Neural cell (in vitro differentiated cells): ENCODE data around the gene ZMAT2. TPM values are rescaled to one million over a fixed set of nuclear protein-coding genes. Genes with fewer than 3 reads are reported as not detected.
"Not testable (repeated sequence)": the region's sequence is repeated elsewhere in the genome, so short reads cannot be mapped to it uniquely, and the experiment has no call there.

Experiments used
- H2AFZ ChIP-seq: fragments of 200-600, 300-800 bp; sonication (generic), shearing (Covaris generic); 2 replicates; pipeline ENCODE4 v1.6.0; 2014; ENCODE audit warnings: low read depth, mild to moderate bottlenecking, antibody characterized with exemption, low read length, moderate library complexity
- H3F3A ChIP-seq: fragments of 200-600 bp; shearing (Covaris generic); 2 replicates; pipeline ENCODE4 v1.6.1; 2016; ENCODE audit warnings: mild to moderate bottlenecking, moderate library complexity, mixed read lengths, antibody characterized with exemption, low read length; ENCODE audit not compliant: insufficient read depth, poor library complexity, severe bottlenecking
- H3K27ac ChIP-seq: fragments of 200-600, 300-800 bp; sonication (generic), shearing (Covaris generic); 2 replicates; pipeline ENCODE4 v1.5.1; 2014; ENCODE audit warnings: mild to moderate bottlenecking, low read length, moderate library complexity
- H3K27me3 ChIP-seq: fragments of 300-800, 200-600 bp; sonication (generic), shearing (Covaris generic); 2 replicates; pipeline ENCODE4 v1.6.0; 2014; ENCODE audit warnings: mild to moderate bottlenecking, low read depth, low read length, moderate library complexity; ENCODE audit not compliant: insufficient read depth
- H3K36me3 ChIP-seq: fragments of 300-800, 200-600 bp; sonication (generic), shearing (Covaris generic); 2 replicates; pipeline ENCODE4 v1.5.1; 2014; ENCODE audit warnings: mild to moderate bottlenecking, antibody characterized with exemption, low read length, moderate library complexity; ENCODE audit not compliant: insufficient read depth
- H3K4me2 ChIP-seq: fragments of 300-800, 200-600 bp; sonication (generic), shearing (Covaris generic); 2 replicates; pipeline ENCODE4 v1.6.0; 2014; ENCODE audit warnings: mild to moderate bottlenecking, low read length
- H3K4me3 ChIP-seq: fragments of 300-800, 200-600 bp; sonication (generic), shearing (Covaris generic); 2 replicates; pipeline ENCODE4 v1.5.1; 2014; ENCODE audit warnings: mild to moderate bottlenecking, low read length, moderate library complexity
- H3K79me2 ChIP-seq: fragments of 200-600 bp; shearing (Covaris generic); replicated peaks from 2 replicates; pipeline ENCODE4 v1.6.0; 2014; ENCODE audit warnings: mild to moderate bottlenecking, low read length, moderate library complexity; ENCODE audit not compliant: insufficient read depth
- H3K9ac ChIP-seq: fragments of 300-800, 200-600 bp; sonication (generic), shearing (Covaris generic); 2 replicates; pipeline ENCODE4 v1.6.1; 2016; ENCODE audit warnings: mild to moderate bottlenecking, low read length, mixed read lengths
- H3K9me2 ChIP-seq: fragments of 200-600 bp; shearing (Covaris generic); 2 replicates; pipeline ENCODE4 v1.6.1; 2016; ENCODE audit warnings: mild to moderate bottlenecking, low read length, mixed read lengths; ENCODE audit not compliant: insufficient read depth
- H3K9me3 ChIP-seq: fragments of 200-600, 300-800 bp; sonication (generic), shearing (Covaris generic); 2 replicates; pipeline ENCODE4 v1.6.1; 2016; ENCODE audit warnings: mild to moderate bottlenecking, mixed run types, low read length, moderate library complexity, mixed read lengths
- H4K20me1 ChIP-seq: fragments of 200-600 bp; shearing (Covaris generic); 2 replicates; pipeline ENCODE4 v1.6.1; 2016; ENCODE audit warnings: mild to moderate bottlenecking, mixed run types; ENCODE audit not compliant: insufficient read depth
- CTCF ChIP-seq: fragments of 450-650 bp; IDR thresholded peaks from 2 replicates; pipeline ENCODE4 v1.5.1; 2014; ENCODE audit warnings: antibody characterized with exemption, mild to moderate bottlenecking, moderate library complexity; ENCODE audit not compliant: poor library complexity, severe bottlenecking
- EP300 ChIP-seq: fragments of 450-650 bp; conservative IDR thresholded peaks from 2 replicates; pipeline ENCODE4 v1.6.1; 2014; ENCODE audit warnings: antibody characterized with exemption, mild to moderate bottlenecking, moderate library complexity; ENCODE audit not compliant: poor library complexity, severe bottlenecking
- EZH2 ChIP-seq: fragments of 200-600, 300-800 bp; shearing (Covaris generic), sonication (generic); IDR thresholded peaks from 2 replicates; pipeline ENCODE4 v1.6.1; 2014; ENCODE audit warnings: antibody characterized with exemption, low read length, borderline replicate concordance, mild to moderate bottlenecking; ENCODE audit not compliant: insufficient read depth, poor library complexity, severe bottlenecking
- MXI1 ChIP-seq: fragments of 450-650 bp; conservative IDR thresholded peaks from 2 replicates; pipeline ENCODE4 v1.6.1; 2014; ENCODE audit warnings: antibody characterized with exemption, mild to moderate bottlenecking; ENCODE audit not compliant: poor library complexity, severe bottlenecking
- POLR2AphosphoS5 ChIP-seq: IDR thresholded peaks from 2 replicates; pipeline ENCODE4 v1.6.1; 2012
- RAD21 ChIP-seq: fragments of 450-650 bp; conservative IDR thresholded peaks from 2 replicates; pipeline ENCODE4 v1.6.1; 2014; ENCODE audit warnings: antibody characterized with exemption, mild to moderate bottlenecking, moderate library complexity
- SMC3 ChIP-seq: fragments of 450-650 bp; conservative IDR thresholded peaks from 2 replicates; pipeline ENCODE4 v1.6.1; 2014; ENCODE audit warnings: antibody characterized with exemption, mild to moderate bottlenecking, moderate library complexity; ENCODE audit not compliant: poor library complexity
- TAF1 ChIP-seq: IDR thresholded peaks from 2 replicates; pipeline ENCODE4 v1.6.1; 2012; ENCODE audit warnings: low read depth
- polyA plus RNA-seq: library from polyadenylated mRNA; depleted of rRNA; stranded (reverse); fragments of >200 nt; gene quantifications from 2 replicates; pipeline ENCODE4 v1.2.3, GENCODE V29; 2014
- TF ChIP-seq, protein P1 (sequence below): IDR thresholded peaks from 2 replicates; pipeline ENCODE4 v1.6.1; 2012; ENCODE audit warnings: borderline replicate concordance

ZMAT2 gene
- polyA plus RNA-seq, 1 donor from 2014 or later = 170 TPM

DNA sequence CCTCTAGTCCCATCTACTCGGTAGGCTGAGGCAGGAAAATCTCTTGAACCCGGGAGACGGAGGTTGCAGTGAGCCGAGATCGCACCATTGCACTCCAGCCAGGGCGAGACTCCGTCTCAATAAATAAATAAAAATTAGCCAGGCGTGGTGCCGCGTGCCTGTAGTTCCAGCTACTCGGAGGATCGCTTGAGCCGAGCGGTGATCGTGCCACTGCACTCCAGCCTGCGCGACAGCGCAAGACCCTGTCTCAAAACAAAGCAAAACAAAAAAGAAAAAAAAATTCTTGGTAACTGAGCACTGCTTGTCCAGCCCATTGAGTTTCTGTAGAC, 36.3 kb upstream of the ZMAT2 start:
- Histone ChIP-seq H4K20me1 (no peaks in the 10 kb centered on the region), H3K4me2 (peak overlapping the region; percentile 71), H3K4me3 (peak overlapping the region; percentile 99), H3K27ac (peak overlapping the region; percentile 78), H3K9me3 (no peaks in the 10 kb centered on the region), H3K9ac (peak overlapping the region; percentile 85), H3K9me2 (no peaks in the 10 kb centered on the region), H3K79me2 (peaks cover 12% of the 10 kb centered on the region), H3F3A (no peaks in the 10 kb centered on the region), H3K27me3 (no peaks in the 10 kb centered on the region), H2AFZ (peak overlapping the region; percentile 89), H3K36me3 (peaks cover 7% of the 10 kb centered on the region)
- TF ChIP-seq TAF1 (no peak), EZH2 (no peak), CTCF (no peak), SMC3 (no peak), EP300 (no peak), MXI1 (no peak), RAD21 (no peak), POLR2AphosphoS5 (no peak)
- TF ChIP-seq, protein P1, sequence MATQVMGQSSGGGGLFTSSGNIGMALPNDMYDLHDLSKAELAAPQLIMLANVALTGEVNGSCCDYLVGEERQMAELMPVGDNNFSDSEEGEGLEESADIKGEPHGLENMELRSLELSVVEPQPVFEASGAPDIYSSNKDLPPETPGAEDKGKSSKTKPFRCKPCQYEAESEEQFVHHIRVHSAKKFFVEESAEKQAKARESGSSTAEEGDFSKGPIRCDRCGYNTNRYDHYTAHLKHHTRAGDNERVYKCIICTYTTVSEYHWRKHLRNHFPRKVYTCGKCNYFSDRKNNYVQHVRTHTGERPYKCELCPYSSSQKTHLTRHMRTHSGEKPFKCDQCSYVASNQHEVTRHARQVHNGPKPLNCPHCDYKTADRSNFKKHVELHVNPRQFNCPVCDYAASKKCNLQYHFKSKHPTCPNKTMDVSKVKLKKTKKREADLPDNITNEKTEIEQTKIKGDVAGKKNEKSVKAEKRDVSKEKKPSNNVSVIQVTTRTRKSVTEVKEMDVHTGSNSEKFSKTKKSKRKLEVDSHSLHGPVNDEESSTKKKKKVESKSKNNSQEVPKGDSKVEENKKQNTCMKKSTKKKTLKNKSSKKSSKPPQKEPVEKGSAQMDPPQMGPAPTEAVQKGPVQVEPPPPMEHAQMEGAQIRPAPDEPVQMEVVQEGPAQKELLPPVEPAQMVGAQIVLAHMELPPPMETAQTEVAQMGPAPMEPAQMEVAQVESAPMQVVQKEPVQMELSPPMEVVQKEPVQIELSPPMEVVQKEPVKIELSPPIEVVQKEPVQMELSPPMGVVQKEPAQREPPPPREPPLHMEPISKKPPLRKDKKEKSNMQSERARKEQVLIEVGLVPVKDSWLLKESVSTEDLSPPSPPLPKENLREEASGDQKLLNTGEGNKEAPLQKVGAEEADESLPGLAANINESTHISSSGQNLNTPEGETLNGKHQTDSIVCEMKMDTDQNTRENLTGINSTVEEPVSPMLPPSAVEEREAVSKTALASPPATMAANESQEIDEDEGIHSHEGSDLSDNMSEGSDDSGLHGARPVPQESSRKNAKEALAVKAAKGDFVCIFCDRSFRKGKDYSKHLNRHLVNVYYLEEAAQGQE = no peak

GRCh38 chr5:140664359-140665119, 35.7 kb upstream of the ZMAT2 start, which contains the start of gene WDR55:
WDR55 (plus strand) TSS chr5:140664904; CDS start chr5:140664913, 9 bp downstream.
- Histone ChIP-seq H3K9me2 (no peaks in the 10 kb centered on the region), H3K9ac (peak within 1 kb of the TSS; percentile 85), H3K4me3 (peak within 1 kb of the TSS; percentile 99), H3K36me3 (peaks cover 7% of the 10 kb centered on the region), H3K79me2 (peaks cover 12% of the 10 kb centered on the region), H3K9me3 (no peaks in the 10 kb centered on the region), H3K4me2 (peak within 1 kb of the TSS; percentile 71), H3K27me3 (no peaks in the 10 kb centered on the region), H4K20me1 (no peaks in the 10 kb centered on the region), H2AFZ (peak within 1 kb of the TSS; percentile 89), H3K27ac (peak within 1 kb of the TSS; percentile 78), H3F3A (no peaks in the 10 kb centered on the region)
- TF ChIP-seq EP300 (no peak), CTCF (no peak), POLR2AphosphoS5 (peak; percentile 82), SMC3 (peak; percentile 45), RAD21 (peak; percentile 31), MXI1 (peak; percentile 91), TAF1 (no peak)
- TF ChIP-seq, protein P1 = no peak

GRCh38 chr5:140671035-140671434, 29.2 kb upstream of the ZMAT2 start:
- H2AFZ ChIP-seq, H3K79me2 ChIP-seq, H3K4me2 ChIP-seq, H3K27me3 ChIP-seq, H3K9me2 ChIP-seq, H3K9me3 ChIP-seq, H3K9ac ChIP-seq, H3K4me3 ChIP-seq, H3K27ac ChIP-seq, H3K36me3 ChIP-seq, H4K20me1 ChIP-seq, H3F3A ChIP-seq: not testable (repeated sequence)
